Retina (tissue), 1 donor: ENCODE data around the gene LYPD3.
A peak's percentile ranks its signal among the peaks of the same experiment; 100 is the strongest.
"Not testable (repeated sequence)": the region's sequence is repeated elsewhere in the genome, so short reads cannot be mapped to it uniquely, and the experiment has no call there.

Experiments used
- DNase-seq: peaks from one replicate; pipeline ENCODE4 v3.0.0-alpha.2; 2016

LYPD3 gene

DNA sequence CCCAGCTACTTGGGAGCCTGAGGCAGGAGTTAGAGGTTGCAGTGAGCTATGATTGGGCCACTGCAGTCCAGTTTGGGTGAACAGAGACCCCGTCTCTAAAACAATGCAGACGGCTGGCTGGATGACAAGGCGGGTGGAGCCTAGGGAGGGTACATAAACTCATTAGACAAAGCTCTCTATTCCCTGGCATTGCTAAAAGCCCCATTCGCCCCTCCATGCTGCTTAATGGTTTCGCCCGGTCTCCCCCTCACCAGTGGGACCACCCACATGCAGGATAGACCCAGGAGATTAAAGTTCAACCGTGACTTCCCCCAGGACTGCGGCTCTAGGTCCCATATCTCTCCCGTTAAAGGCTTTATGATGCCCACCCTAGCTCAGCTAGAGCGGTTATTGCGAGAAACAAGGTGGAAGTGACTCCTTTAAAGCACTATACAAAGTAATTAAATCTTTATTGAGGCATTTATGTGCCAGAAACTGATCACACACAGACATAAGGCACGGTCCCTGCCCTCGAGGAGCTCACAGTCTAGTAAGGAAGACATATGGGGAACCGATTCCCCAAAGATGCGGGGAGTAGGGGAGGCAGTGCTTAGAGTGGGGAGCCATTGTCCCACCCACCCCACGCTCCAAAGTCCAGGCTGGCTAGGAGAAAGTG, 4.9 kb downstream of the LYPD3 start:
- no peak for DNase-seq

DNA sequence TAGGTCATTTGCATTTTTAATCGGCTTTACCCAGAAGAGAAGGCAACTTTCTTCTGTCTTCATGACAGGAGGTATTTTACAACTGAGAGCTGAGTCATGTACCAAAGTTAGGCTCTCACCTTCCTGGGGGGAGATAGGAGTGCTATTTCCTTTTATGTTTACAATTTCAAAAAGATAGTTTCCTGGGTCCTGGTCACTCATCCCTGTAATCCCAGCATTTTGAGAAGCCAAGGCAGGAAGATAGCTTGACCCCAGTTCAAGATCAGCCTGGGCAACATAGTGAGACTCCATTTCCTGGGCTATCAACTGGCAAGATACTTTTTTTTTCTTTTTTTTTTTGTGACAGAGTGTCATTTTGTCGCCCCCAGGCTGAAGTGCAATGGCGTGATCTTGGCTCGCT, 7.6 kb downstream of the LYPD3 start:
- DNase-seq, result no peak

DNA sequence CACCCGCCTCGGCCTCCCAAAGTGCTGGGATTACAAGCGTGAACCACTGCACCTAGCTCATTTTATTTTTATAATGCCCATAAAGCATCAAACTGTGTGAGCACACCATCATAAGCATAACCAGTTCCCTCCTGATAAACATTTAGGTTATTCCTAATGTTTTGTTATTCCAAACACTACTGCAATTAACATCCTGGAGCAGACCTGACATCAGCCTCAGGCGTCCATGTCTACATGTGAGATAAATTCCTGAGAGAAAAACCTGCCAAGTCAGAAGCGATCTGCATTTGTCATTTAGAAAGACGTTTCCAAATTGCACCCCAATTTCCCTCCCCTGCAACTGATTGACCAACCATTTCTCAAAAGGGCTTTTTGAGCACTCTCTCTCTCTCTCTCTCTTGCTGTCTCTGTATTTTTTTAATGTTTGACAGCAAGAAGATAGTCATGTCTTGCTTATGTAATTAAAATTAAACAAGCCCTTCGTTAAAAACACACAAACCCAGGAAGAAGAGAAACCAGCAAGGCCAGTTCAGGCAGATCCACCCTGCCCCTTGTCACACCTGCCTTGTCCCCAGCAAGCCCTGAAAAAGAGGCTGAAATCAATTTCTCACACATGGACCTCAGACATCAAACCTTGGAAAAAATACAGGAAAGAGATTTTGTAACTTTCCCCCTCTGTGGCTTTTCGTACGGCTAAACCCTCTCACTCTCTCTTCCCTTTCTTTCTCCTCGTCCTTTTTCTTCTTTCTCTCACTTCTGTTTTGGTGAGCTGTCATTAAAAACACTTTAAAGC, 9.9 kb downstream of the LYPD3 start:
- DNase-seq, result no peak

GRCh38 chr19:43454031-43454430, 11.4 kb downstream of the LYPD3 start:
- DNase-seq, result no peak

GRCh38 chr19:43452582-43452981, 12.8 kb downstream of the LYPD3 start:
- DNase-seq, result no peak

DNA sequence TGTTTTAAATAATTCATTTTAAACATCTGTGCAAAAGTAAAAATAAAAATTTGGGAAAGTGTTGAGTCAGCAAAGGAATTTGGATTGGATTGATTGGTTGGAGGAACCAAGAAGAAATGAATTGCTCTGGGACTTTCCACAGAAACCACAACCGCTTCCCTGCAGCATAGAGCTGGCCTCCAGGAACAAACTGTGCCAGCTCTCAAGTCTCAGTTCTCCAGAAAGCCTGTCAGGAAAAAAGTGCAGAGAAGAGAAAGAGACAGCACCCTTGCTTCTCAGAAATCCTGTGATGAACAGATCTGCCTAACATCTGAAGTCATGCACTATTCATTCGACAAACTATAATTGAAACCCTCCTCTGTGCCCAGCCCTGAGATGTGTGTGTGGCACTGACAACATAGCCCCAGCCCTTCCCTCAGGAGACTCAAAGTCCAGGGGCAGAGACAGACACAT, 14.8 kb downstream of the LYPD3 start:
- no peak for DNase-seq

DNA sequence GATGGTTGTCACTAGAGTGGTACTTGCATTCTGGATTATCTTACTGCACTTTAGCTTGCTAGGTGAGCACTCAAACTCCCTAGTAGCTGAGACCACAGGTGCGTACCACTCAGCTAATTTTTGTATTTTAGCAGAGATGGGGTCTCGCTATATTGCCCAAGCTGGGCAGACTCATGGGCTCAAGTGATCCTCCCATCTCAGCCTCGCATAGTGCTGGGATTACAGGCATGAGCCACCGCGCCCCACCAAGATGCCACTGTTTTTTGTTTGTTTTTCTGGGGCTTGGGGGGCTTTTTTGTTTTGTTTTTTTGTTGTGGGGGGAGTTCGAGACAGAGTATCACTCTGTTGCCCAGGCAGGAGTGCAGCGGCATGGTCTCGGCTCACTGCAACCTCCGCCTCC, 17.8 kb downstream of the LYPD3 start:
- no peak for DNase-seq

DNA sequence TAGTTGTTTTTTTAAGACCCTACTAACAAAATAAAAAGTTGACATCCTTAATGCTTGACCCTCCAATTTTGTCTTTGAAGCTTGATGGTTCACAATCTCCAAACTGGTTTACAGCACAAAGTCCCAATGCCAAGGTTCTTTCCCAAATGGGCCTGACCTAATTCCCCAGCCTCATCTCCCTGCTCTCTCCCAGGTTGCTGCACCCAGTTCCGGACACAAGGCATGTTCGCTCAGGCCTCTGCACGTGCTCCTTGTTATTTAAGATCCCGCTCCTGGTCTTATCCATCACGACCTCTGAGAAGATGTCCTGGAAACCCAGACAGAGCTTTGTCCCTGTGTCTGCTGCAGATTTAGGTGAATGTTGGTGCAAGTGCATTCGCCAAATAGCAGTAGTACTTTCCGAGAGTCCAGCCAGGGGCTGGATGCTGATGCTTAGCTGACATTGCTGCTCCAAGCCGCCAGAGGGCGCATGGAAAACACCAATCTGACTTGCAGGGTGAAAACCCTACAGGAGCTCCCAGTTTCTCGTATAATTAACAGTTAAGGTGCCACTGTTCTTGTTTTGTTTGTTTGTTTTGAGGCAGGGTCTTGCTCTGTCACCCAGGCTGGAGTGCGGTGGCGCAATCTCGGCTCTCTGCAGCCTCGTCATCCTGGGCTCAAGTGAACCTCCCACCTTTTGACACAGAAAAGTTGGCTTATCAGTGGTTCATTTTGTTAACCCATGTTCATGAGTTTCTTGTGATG, 18.5 kb downstream of the LYPD3 start:
- DNase-seq, result peak; percentile 77

DNA sequence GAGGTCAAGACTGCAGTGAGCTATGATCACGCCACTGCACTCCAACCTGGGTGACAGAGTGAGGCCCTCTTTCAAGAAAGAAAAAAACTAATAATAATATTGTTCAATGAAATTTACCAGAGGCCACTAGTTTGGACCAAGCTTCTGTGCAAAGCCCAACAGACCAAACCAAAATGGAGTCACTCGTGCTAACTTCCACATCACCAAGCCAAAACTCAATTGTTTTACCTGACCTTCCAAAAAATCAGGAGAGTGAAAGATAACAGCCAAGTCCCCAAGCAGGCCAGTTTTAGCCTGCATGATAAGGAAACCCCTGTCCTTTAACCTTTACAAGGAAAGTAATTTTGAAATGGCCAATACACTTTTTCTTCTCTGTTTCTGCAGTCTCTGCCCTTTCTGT, 20.0 kb downstream of the LYPD3 start:
- no peak for DNase-seq

GRCh38 chr19:43444531-43445287, 20.7 kb downstream of the LYPD3 start:
- no peak for DNase-seq

GRCh38 chr19:43444091-43444490, 21.3 kb downstream of the LYPD3 start:
- not testable (repeated sequence) for DNase-seq

GRCh38 chr19:43441716-43442115, 23.7 kb downstream of the LYPD3 start:
- DNase-seq, result no peak

- DNase-seq, result no peak
Observed at GRCh38 chr19:43439709-43440063, 25.7 kb downstream of the LYPD3 start.

- no peak for DNase-seq
Observed at GRCh38 chr19:43439032-43439708, 26.2 kb downstream of the LYPD3 start.

GRCh38 chr19:43438291-43439031, 26.9 kb downstream of the LYPD3 start:
- DNase-seq, result no peak

- DNase-seq, result no peak
Observed at GRCh38 chr19:43437712-43438111, 27.7 kb downstream of the LYPD3 start.

GRCh38 chr19:43437284-43437683, 28.1 kb downstream of the LYPD3 start:
- DNase-seq, result not testable (repeated sequence)

DNA sequence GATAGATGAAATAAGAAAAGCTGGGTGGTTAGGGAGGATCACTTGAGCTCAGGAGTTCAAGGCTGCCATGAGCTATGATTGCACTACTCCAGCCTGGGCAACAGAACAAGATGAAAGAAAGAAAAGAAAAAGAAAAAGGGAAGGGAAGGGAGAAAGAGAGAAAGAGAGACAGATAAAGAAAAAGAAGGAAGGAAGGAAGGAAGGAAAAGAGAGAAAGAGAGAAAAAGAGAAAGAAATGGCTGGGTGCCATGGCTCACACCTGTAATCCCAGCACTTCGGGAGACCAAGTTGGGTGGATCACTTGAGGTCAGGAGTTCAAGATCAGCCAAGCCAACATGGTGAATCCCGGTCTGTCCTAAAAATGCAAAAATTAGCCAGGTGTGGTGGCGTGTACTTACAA, 29.6 kb downstream of the LYPD3 start:
- DNase-seq, result no peak

DNA sequence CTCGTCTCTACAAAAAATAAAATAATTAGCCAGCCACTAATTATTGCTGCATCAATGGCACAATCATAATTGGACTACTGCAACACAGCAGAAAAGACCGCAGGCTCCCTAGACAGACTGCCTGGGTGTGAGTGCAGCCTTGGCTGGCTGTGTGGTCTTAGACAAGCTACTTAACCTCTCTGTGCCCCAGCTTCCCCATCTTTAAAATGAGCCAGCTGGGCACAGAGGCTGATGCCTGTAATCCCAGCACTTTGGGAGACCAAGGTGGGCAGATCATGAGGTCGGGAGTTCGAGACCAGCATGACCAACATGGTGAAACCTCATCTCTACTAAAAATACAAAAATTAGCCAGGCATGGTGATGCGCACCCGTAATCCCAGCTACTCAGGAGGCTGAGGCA, 31.7 kb downstream of the LYPD3 start:
- DNase-seq, result no peak

DNA sequence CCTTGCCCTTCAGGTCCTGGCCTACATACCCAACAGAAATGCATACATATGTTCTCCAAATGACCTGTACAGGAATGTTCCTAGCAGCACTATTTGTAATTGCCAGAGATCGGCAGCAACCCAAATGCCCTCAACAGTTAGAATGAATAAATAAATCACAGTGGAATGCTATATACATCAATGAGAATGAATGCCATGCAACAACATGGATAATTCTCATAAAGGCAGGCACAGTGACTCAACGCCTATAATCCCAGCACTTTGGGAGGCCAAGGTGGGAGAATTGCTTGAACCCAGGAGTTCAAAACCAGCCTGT, 32.1 kb downstream of the LYPD3 start:
- no peak for DNase-seq

- DNase-seq, result no peak
Observed at GRCh38 chr19:43430976-43431375, 34.4 kb downstream of the LYPD3 start.

DNA sequence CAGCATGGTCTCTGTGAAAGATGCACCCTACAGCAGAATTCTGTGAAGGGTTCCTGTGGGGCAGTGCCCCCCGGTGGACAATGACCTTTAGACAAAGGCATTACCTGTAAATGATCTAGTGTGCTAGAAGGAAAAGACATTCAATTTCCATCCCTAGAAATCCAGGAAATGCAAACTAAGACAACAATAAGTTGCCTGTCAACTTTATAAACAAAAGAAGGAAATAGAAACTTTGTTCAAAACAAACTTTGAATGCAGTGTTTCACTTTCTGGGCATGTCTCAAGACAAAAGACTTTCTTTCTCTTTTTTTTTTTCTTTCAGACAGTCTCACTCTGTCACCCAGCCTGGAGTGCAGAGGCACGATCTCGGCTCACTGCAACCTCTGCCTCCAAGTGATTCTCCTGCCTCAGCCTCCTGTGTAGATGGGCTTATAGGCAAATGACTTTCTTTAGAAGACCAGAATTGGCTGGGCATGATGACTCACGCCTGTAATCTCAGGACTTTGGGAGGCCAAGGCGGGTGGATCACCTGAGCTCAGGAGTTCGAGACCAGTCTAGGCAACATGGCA, 35.2 kb downstream of the LYPD3 start:
- DNase-seq, result no peak
